GM12875 (cell line): ENCODE results near the gene KCNJ12.
"Not testable (repeated sequence)": the region's sequence is repeated elsewhere in the genome, so short reads cannot be mapped to it uniquely, and the experiment has no call there.

Experiments used
- H3K4me3 ChIP-seq: one replicate; pipeline ENCODE4 v1.5.1; 2011; ENCODE audit warnings: low read depth, low read length, control low read depth
- CTCF ChIP-seq: IDR thresholded peaks from 2 replicates; pipeline ENCODE4 v1.5.1; 2011; ENCODE audit warnings: low read depth, mild to moderate bottlenecking, control low read depth, inconsistent platforms, low read length, moderate library complexity, borderline replicate concordance; ENCODE audit not compliant: insufficient read depth

The KCNJ12 gene

GRCh38 chr17:21392266-21392665 is 16.1 kb downstream of the KCNJ12 start:
- no peak for TF ChIP-seq CTCF
- H3K4me3 ChIP-seq = no peak overlapping the region

GRCh38 chr17:21394265-21394664 is 18.1 kb downstream of the KCNJ12 start:
- no peak overlapping the region for H3K4me3 ChIP-seq
- no peak for TF ChIP-seq CTCF

GRCh38 chr17:21395764-21396163 is 19.6 kb downstream of the KCNJ12 start:
- no peak for TF ChIP-seq CTCF

GRCh38 chr17:21396237-21396636 is 20.1 kb downstream of the KCNJ12 start:
- H3K4me3 ChIP-seq = no peak overlapping the region
- TF ChIP-seq CTCF = no peak

More at GRCh38 chr17:21395764-21396163, 19.6 kb downstream of the KCNJ12 start:
- H3K4me3 ChIP-seq = no peak overlapping the region

- no peak overlapping the region for H3K4me3 ChIP-seq
- no peak for TF ChIP-seq CTCF
These were observed 21.4 kb downstream of the KCNJ12 start for GRCh38 chr17:21397341-21398190.

GRCh38 chr17:21399474-21400186 is 23.5 kb downstream of the KCNJ12 start:
- TF ChIP-seq CTCF = no peak

GRCh38 chr17:21400187-21400569 is 24.0 kb downstream of the KCNJ12 start:
- H3K4me3 ChIP-seq = not testable (repeated sequence)

More at GRCh38 chr17:21399474-21400186, 23.5 kb downstream of the KCNJ12 start:
- no peak overlapping the region for H3K4me3 ChIP-seq
